Stimulated activated CD8-positive, alpha-beta memory T cell treated with anti-CD3 and anti-CD28 coated beads, Interleukin-4, amount 100 ng/mL, for 48 hours (primary cell): ENCODE measurements around the gene MAP3K1.
"Not testable (repeated sequence)": the region's sequence is repeated elsewhere in the genome, so short reads cannot be mapped to it uniquely, and the experiment has no call there.

Source experiments
- DNase-seq: peaks from one replicate; pipeline ENCODE4 v3.0.0-alpha.2; 2020

Gene MAP3K1

GRCh38 chr5:56814963-56815657 is at the start of gene MAP3K1:
Gene MAP3K1 (plus strand): TSS chr5:56815549. CDS start chr5:56815574, 25 bp downstream.
- peak; percentile 83 for DNase-seq

GRCh38 chr5:56766926-56767325 is 48.4 kb upstream of the MAP3K1 start:
- no peak for DNase-seq

- DNase-seq, result no peak
Measured at GRCh38 chr5:56769875-56770604, 45.3 kb upstream of the MAP3K1 start.

GRCh38 chr5:56772767-56773166 is 42.6 kb upstream of the MAP3K1 start:
- no peak for DNase-seq

GRCh38 chr5:56774957-56775356 is 40.4 kb upstream of the MAP3K1 start:
- DNase-seq, result no peak

GRCh38 chr5:56776212-56776846 is 39.0 kb upstream of the MAP3K1 start:
- DNase-seq, result not testable (repeated sequence)

GRCh38 chr5:56783261-56783660 is 32.1 kb upstream of the MAP3K1 start:
- DNase-seq, result no peak

GRCh38 chr5:56786346-56786745 is 29.0 kb upstream of the MAP3K1 start:
- no peak for DNase-seq

GRCh38 chr5:56791396-56791795 is 24.0 kb upstream of the MAP3K1 start:
- no peak for DNase-seq

- DNase-seq, result no peak
Measured at GRCh38 chr5:56798521-56798920, 16.8 kb upstream of the MAP3K1 start.

- DNase-seq, result no peak
Measured at GRCh38 chr5:56800186-56800585, 15.2 kb upstream of the MAP3K1 start.

GRCh38 chr5:56801256-56801655 is 14.1 kb upstream of the MAP3K1 start:
- DNase-seq, result no peak

GRCh38 chr5:56802205-56802604 is 13.1 kb upstream of the MAP3K1 start:
- DNase-seq, result no peak

- DNase-seq, result no peak
Measured at GRCh38 chr5:56803025-56803424, 12.3 kb upstream of the MAP3K1 start.

- DNase-seq, result no peak
Measured at GRCh38 chr5:56803894-56804293, 11.5 kb upstream of the MAP3K1 start.

GRCh38 chr5:56807679-56808078 is 7.7 kb upstream of the MAP3K1 start:
- DNase-seq, result no peak

GRCh38 chr5:56808211-56808610 is 7.1 kb upstream of the MAP3K1 start:
- no peak for DNase-seq

- DNase-seq, result no peak
Measured at GRCh38 chr5:56810826-56811225, 4.5 kb upstream of the MAP3K1 start.

GRCh38 chr5:56812110-56812509 is 3.2 kb upstream of the MAP3K1 start:
- no peak for DNase-seq

- DNase-seq, result no peak
Measured at GRCh38 chr5:56813302-56813701, 2.0 kb upstream of the MAP3K1 start.

GRCh38 chr5:56814361-56814962 is 887 bp upstream of the MAP3K1 start:
- DNase-seq, result peak; percentile 43

GRCh38 chr5:56815658-56816545 is 553 bp downstream of the MAP3K1 start:
- DNase-seq, result peak; percentile 64
